Mesothelial cell of epicardium (in vitro differentiated cells): ENCODE measurements around the gene CKLF. TPM values are rescaled to one million over a fixed set of nuclear protein-coding genes. Genes with fewer than 3 reads are reported as not detected.

Source experiments
- DNase-seq, 2 experiments: peaks; one replicate each; pipeline ENCODE4 v3.0.0; 2021; ENCODE audit warnings: low spot score in 2 of 2; ENCODE audit not compliant: unreplicated experiment in 2 of 2
- H3K27ac Mint-ChIP-seq: 2 replicates; pipeline ENCODE4 v1.8.0; 2021; ENCODE audit warnings: mixed read lengths
- H3K27me3 Mint-ChIP-seq: 2 replicates; pipeline ENCODE4 v1.8.0; 2021; ENCODE audit warnings: low read depth, mixed read lengths
- H3K36me3 Mint-ChIP-seq: 2 replicates; pipeline ENCODE4 v1.8.0; 2021; ENCODE audit warnings: mixed read lengths
- H3K4me1 Mint-ChIP-seq: 2 replicates; pipeline ENCODE4 v1.8.0; 2021; ENCODE audit warnings: mixed read lengths
- H3K4me3 Mint-ChIP-seq: 2 replicates; pipeline ENCODE4 v1.8.0; 2021; ENCODE audit warnings: mild to moderate bottlenecking, moderate library complexity, mixed read lengths
- H3K9me3 Mint-ChIP-seq: 2 replicates; pipeline ENCODE4 v1.8.0; 2021; ENCODE audit warnings: mixed read lengths
- total RNA-seq: library from RNA; stranded (reverse); gene quantifications from 3 replicates; pipeline ENCODE4 v1.2.1, GENCODE V29; 2021
- TF ChIP-seq, protein P1 (sequence below): fragments of 200-600 bp; sonication (generic); IDR thresholded peaks from one replicate; pipeline ENCODE4 v1.5.0; 2021; ENCODE audit warnings: antibody characterized with exemption; ENCODE audit not compliant: unreplicated experiment

The CKLF gene
- total RNA-seq, 1 donor from 2014 or later: 31.1 TPM

GRCh38 chr16:66539623-66540469 is 12.5 kb upstream of the CKLF start:
- Mint-ChIP-seq H3K36me3 (peaks cover 19% of the 10 kb centered on the region), H3K27ac (no peak overlapping the region), H3K9me3 (no peaks in the 10 kb centered on the region), H3K4me1 (peaks cover 6% of the 10 kb centered on the region), H3K27me3 (no peaks in the 10 kb centered on the region), H3K4me3 (no peak overlapping the region)
- DNase-seq: no peak
- TF ChIP-seq, protein P1, sequence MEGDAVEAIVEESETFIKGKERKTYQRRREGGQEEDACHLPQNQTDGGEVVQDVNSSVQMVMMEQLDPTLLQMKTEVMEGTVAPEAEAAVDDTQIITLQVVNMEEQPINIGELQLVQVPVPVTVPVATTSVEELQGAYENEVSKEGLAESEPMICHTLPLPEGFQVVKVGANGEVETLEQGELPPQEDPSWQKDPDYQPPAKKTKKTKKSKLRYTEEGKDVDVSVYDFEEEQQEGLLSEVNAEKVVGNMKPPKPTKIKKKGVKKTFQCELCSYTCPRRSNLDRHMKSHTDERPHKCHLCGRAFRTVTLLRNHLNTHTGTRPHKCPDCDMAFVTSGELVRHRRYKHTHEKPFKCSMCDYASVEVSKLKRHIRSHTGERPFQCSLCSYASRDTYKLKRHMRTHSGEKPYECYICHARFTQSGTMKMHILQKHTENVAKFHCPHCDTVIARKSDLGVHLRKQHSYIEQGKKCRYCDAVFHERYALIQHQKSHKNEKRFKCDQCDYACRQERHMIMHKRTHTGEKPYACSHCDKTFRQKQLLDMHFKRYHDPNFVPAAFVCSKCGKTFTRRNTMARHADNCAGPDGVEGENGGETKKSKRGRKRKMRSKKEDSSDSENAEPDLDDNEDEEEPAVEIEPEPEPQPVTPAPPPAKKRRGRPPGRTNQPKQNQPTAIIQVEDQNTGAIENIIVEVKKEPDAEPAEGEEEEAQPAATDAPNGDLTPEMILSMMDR: no peak

- H3K4me3 Mint-ChIP-seq: no peak overlapping the region
- H3K36me3 Mint-ChIP-seq: peaks cover 29% of the 10 kb centered on the region
- H3K9me3 Mint-ChIP-seq: no peaks in the 10 kb centered on the region
- H3K27me3 Mint-ChIP-seq: no peaks in the 10 kb centered on the region
- H3K27ac Mint-ChIP-seq: no peak overlapping the region
- H3K4me1 Mint-ChIP-seq: peaks cover 6% of the 10 kb centered on the region
- no peak for DNase-seq
- TF ChIP-seq, protein P1: no peak
These were observed 10.7 kb upstream of the CKLF start for GRCh38 chr16:66541388-66542355.

GRCh38 chr16:66542396-66542795 is 10.0 kb upstream of the CKLF start:
- DNase-seq: no peak
- peaks cover 23% of the 10 kb centered on the region for H3K36me3 Mint-ChIP-seq
- H3K9me3 Mint-ChIP-seq: no peaks in the 10 kb centered on the region
- H3K27me3 Mint-ChIP-seq: no peaks in the 10 kb centered on the region
- TF ChIP-seq, protein P1: no peak
- no peak overlapping the region for H3K27ac Mint-ChIP-seq
- H3K4me1 Mint-ChIP-seq: peaks cover 6% of the 10 kb centered on the region
- H3K4me3 Mint-ChIP-seq: no peak overlapping the region

GRCh38 chr16:66543541-66543940 is 8.8 kb upstream of the CKLF start:
- DNase-seq: no peak
- TF ChIP-seq, protein P1: no peak
- Mint-ChIP-seq H3K9me3 (no peaks in the 10 kb centered on the region), H3K27me3 (no peaks in the 10 kb centered on the region), H3K4me3 (no peak overlapping the region), H3K36me3 (peaks cover 19% of the 10 kb centered on the region), H3K27ac (no peak overlapping the region), H3K4me1 (peaks cover 12% of the 10 kb centered on the region)

DNA sequence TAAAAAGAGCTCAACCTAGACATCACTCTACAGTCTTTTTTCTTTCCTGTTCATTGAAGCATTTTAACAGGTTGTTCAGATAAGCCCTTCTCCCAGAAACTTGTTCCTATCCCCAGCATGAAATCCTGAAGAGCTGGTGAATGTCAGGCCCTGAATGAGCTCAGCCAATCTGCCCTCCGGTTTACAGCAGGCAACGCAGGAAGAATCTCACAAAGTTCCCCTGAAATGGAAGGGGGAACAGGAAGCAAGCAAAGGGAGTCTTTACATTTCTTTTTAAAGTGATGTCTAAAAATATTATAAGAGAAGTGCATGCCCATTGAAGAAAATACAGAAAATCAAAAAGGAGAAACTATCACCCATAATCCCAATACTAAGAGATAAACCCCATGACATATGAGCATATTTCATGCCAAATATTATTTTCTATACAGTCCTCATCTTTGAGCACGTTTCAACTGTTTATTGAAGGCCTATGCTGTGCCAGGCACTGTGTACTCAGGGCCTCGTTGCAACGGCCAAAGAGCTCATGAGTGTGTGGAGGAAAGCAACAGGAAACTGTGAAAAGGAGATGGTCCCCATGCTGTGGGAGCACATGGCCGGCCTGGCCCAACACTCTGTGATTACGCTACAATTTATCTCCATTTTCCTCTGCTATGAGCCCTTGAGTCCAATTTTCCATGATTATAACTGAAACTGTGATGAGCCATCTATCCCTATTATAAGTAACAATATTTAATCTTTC is 8.2 kb upstream of the CKLF start:
- H3K27ac Mint-ChIP-seq: no peak overlapping the region
- H3K36me3 Mint-ChIP-seq: peaks cover 16% of the 10 kb centered on the region
- DNase-seq: no peak

More for the DNA sequence above, 8.2 kb upstream of the CKLF start:
- TF ChIP-seq, protein P1: no peak
- H3K4me3 Mint-ChIP-seq: no peak overlapping the region
- no peaks in the 10 kb centered on the region for H3K9me3 Mint-ChIP-seq
- H3K4me1 Mint-ChIP-seq: peaks cover 19% of the 10 kb centered on the region
- H3K27me3 Mint-ChIP-seq: no peaks in the 10 kb centered on the region
